BE2C (cell line): ENCODE results near the gene BCL2A1.
"Not testable (repeated sequence)": the region's sequence is repeated elsewhere in the genome, so short reads cannot be mapped to it uniquely, and the experiment has no call there.

ENCODE experiments used
- DNase-seq: peaks from one replicate; pipeline ENCODE4 v3.0.0-alpha.2; 2020
- H3K27me3 ChIP-seq: fragments of 250-450 bp; sonication (Bioruptor Pico); 2 replicates; pipeline ENCODE4 v1.5.1; 2020; ENCODE audit warnings: mild to moderate bottlenecking
- H3K36me3 ChIP-seq: fragments of 250-450 bp; sonication (Bioruptor Pico); 2 replicates; pipeline ENCODE4 v1.5.1; 2020; ENCODE audit warnings: mild to moderate bottlenecking
- H3K4me1 ChIP-seq: fragments of 250-450 bp; sonication (Bioruptor Pico); 2 replicates; pipeline ENCODE4 v1.5.1; 2020
- H3K4me3 ChIP-seq: 2 replicates; pipeline ENCODE4 v1.5.1; 2011; ENCODE audit warnings: low read depth, low read length
- H3K9me3 ChIP-seq: fragments of 250-450 bp; sonication (Bioruptor Pico); 2 replicates; pipeline ENCODE4 v1.5.1; 2020
- CTCF ChIP-seq: IDR thresholded peaks from 2 replicates; pipeline ENCODE4 v1.5.1; 2012; ENCODE audit warnings: mild to moderate bottlenecking, low read depth, low read length

The BCL2A1 gene

GRCh38 chr15:79938143-79938542 is 32.9 kb downstream of the BCL2A1 start:
- H3K36me3 ChIP-seq, result no peaks in the 10 kb centered on the region

DNA sequence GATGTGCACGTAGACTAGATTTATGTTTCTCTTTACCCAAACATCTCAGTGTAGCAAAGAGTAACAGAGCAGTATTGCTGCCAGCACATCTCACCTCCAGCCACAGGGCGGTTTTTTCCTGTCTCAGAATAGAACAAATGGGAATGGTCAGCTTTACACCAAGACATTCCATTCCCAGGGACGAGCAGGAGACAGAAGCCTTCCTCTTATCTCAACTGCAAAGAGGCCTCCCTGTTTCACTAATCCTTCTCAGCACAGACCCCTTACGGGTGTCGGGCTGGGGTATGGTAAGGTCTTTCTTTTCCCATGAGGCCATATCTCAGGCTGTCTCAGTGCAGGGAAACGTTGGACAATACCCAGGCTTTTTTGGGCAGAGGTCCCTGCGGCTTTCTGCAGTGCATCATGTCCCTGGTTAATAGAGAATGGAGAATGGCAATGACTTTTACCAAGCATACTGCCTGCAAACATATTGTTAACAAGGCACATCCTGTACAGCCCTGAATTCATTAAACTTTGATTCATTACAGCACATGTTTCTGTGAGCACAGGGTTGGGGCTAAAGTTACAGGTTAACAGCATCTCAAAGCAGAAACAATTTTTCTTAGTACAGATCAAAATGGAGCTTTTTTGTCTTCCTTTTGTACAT is 35.3 kb downstream of the BCL2A1 start:
- DNase-seq, H3K4me1 ChIP-seq, H3K4me3 ChIP-seq, H3K36me3 ChIP-seq, H3K27me3 ChIP-seq, H3K9me3 ChIP-seq: not testable (repeated sequence)

More at GRCh38 chr15:79938143-79938542, 32.9 kb downstream of the BCL2A1 start:
- Histone ChIP-seq H3K9me3 (no peaks in the 10 kb centered on the region), H3K4me1 (no peaks in the 10 kb centered on the region), H3K4me3 (no peak overlapping the region), H3K27me3 (no peaks in the 10 kb centered on the region)
- TF ChIP-seq CTCF, result no peak
- DNase-seq, result no peak

GRCh38 chr15:79933231-79933630 is 37.8 kb downstream of the BCL2A1 start:
- Histone ChIP-seq H3K4me3 (no peak overlapping the region), H3K36me3 (no peaks in the 10 kb centered on the region), H3K9me3 (no peaks in the 10 kb centered on the region), H3K27me3 (no peaks in the 10 kb centered on the region), H3K4me1 (no peaks in the 10 kb centered on the region)
- TF ChIP-seq CTCF, result no peak
- DNase-seq, result no peak

- H3K4me1 ChIP-seq, result no peaks in the 10 kb centered on the region
- no peak for TF ChIP-seq CTCF
Measured at GRCh38 chr15:79932447-79932846, 38.5 kb downstream of the BCL2A1 start.

GRCh38 chr15:79930516-79930915 is 40.5 kb downstream of the BCL2A1 start:
- no peak for DNase-seq
- Histone ChIP-seq H3K4me3 (no peak overlapping the region), H3K27me3 (no peaks in the 10 kb centered on the region), H3K9me3 (no peaks in the 10 kb centered on the region), H3K4me1 (no peaks in the 10 kb centered on the region), H3K36me3 (no peaks in the 10 kb centered on the region)
- TF ChIP-seq CTCF, result no peak

More at GRCh38 chr15:79932447-79932846, 38.5 kb downstream of the BCL2A1 start:
- Histone ChIP-seq H3K4me3 (no peak overlapping the region), H3K9me3 (no peaks in the 10 kb centered on the region), H3K36me3 (no peaks in the 10 kb centered on the region), H3K27me3 (no peaks in the 10 kb centered on the region)
- DNase-seq, result no peak

GRCh38 chr15:79929412-79929811 is 41.6 kb downstream of the BCL2A1 start:
- Histone ChIP-seq H3K4me1 (no peaks in the 10 kb centered on the region), H3K4me3 (no peak overlapping the region), H3K9me3 (no peaks in the 10 kb centered on the region), H3K36me3 (no peaks in the 10 kb centered on the region), H3K27me3 (no peaks in the 10 kb centered on the region)
- no peak for DNase-seq
- TF ChIP-seq CTCF, result no peak

- not testable (repeated sequence) for H3K36me3 ChIP-seq, H3K27me3 ChIP-seq, DNase-seq, H3K4me3 ChIP-seq, H3K9me3 ChIP-seq, H3K4me1 ChIP-seq
Measured at GRCh38 chr15:79926116-79926515, 44.9 kb downstream of the BCL2A1 start.
